Heart left ventricle (tissue), 16 donors: ENCODE data around the gene FAM120B. TPM values are rescaled to one million over a fixed set of nuclear protein-coding genes. Genes with fewer than 3 reads are reported as not detected.

Experiments used
- ATAC-seq, 4 donors: fragments of 200-7000 bp; cut with Tn5 transposase; one replicate each; pipeline ENCODE4 v1.9.1; 2020 to 2022; ENCODE audit warnings: moderate library complexity in 4 of 4, mild to moderate bottlenecking in 3 of 4, moderate number of reproducible peaks in 1 of 4
- DNase-seq, 5 donors: peaks; one replicate each; pipeline ENCODE4 v3.0.0-alpha.2; 2020
- H3K27ac ChIP-seq, 12 donors: fragments of 200-600 bp; sonication (generic) in 4 of 12; one replicate each; pipeline versions ENCODE4 v1.5.0 to v1.8.0; 2016 to 2022; ENCODE audit warnings: mild to moderate bottlenecking in 2 of 12
- H3K27me3 ChIP-seq, 9 donors: fragments of 200-600 bp; sonication (generic) in 2 of 9; one replicate each; pipeline versions ENCODE4 v1.5.1 to v1.8.0; 2016 to 2022; ENCODE audit warnings: mild to moderate bottlenecking in 3 of 9
- H3K36me3 ChIP-seq, 9 donors: fragments of 200-600 bp; sonication (generic) in 2 of 9; one replicate each; pipeline versions ENCODE4 v1.5.0 to v1.8.0; 2018 to 2022; ENCODE audit warnings: mild to moderate bottlenecking in 2 of 9
- H3K4me1 ChIP-seq, 12 donors: fragments of 200-600 bp; sonication (generic) in 4 of 12; one replicate each; pipeline versions ENCODE4 v1.5.0 to v1.8.0; 2016 to 2022; ENCODE audit warnings: mild to moderate bottlenecking in 3 of 12
- H3K4me3 ChIP-seq, 12 donors: fragments of 200-600 bp; sonication (generic) in 4 of 12; one replicate each; pipeline versions ENCODE4 v1.5.0 to v1.8.0; 2017 to 2022; ENCODE audit warnings: mild to moderate bottlenecking in 9 of 12, moderate library complexity in 4 of 12
- H3K9me3 ChIP-seq, 12 donors: fragments of 200-600 bp; sonication (generic) in 4 of 12; one replicate each; pipeline versions ENCODE4 v1.5.0 to v1.8.0; 2016 to 2022; ENCODE audit warnings: mild to moderate bottlenecking in 1 of 12
- POLR2A ChIP-seq, 2 donors: fragments of 450-650 bp; IDR thresholded peaks; one replicate each; pipeline ENCODE4 v1.6.1; 2017; ENCODE audit warnings: antibody characterized with exemption in 2 of 2, mild to moderate bottlenecking in 2 of 2, moderate library complexity in 2 of 2
- WGBS, 4 donors: extraction: QIAGEN DNeasy Blood & Tissue Kit in 2 of 4; methylation state at CpG; one replicate each; pipeline versions ENCODE4 v1.1.5 to v1.1.7; 2013 to 2018; 5-methylcytosine and 5-hydroxymethylcytosine counted together
- intact Hi-C, 10 donors: fragments of 100-400 bp; cut with DNase I; formaldehyde crosslinking; loops; one replicate each; pipeline versions ENCODE4 v1.11.1 to v1.14.2; 2022
- polyA plus RNA-seq, 2 donors: library from polyadenylated mRNA; stranded (reverse); fragments of 200-250 nt; gene quantifications; one replicate each; pipeline ENCODE4 v1.2.3, GENCODE V29; 2013
- total RNA-seq, 9 donors: library from RNA; depleted of rRNA in 2 of 9; stranded (reverse); fragments of >200 nt in 2 of 9; fragmentation: NEBNext Ultra II Directional in 3 of 9; extraction: Animal tissue kit (Norgen Biotek cat#: 25700) in 3 of 9; gene quantifications; one replicate each; pipeline versions ENCODE4 v1.1.0 to v1.2.4, GENCODE V29; 2016 to 2023
- TF ChIP-seq, protein P1 (sequence below), 12 donors: fragments of 200-600 bp; sonication (generic) in 4 of 12; IDR thresholded peaks; one replicate each; pipeline versions ENCODE4 v1.5.0 to v1.8.0; 2018 to 2022; ENCODE audit warnings: antibody characterized with exemption in 12 of 12, mild to moderate bottlenecking in 5 of 12
- donor health status: ischemic (EF 13 %, LVEDD 7.1; RV severe dilation, severe dysfunction).
- donor health status: healthy with polysubstance abuse.
- donor health status: DM: no; HTN: yes; CAD: no.
- donor health status: DM: no; HTN: no; CAD: no.
- donor health status: ischemic (EF 25% LVEDD 6.9; RV normal size, moderate dysfunction).
- donor health status: ischemic (EF 25% LVEDD 5.7; RV mildly dilated, moderate dysfunction).
- donor health status: healthy.
- donor health status: DM: yes; HTN: yes; CAD: no.
- donor health status: ischemic (EF 35%, LVEDD 5.7; RV mildly dilated, moderate dysfunction).
- donor health status: nonischemic (EF 11% LVEDD 7.7; RV severe dilation, severe dysfunction).
- donor health status: DM: yes; HTN: yes; CAD: no.
- donor health status: PGD.
- donor health status: ischemic (EF 29% LVEDD 5.4; RV normal size, mild dysfunction).
- donor health status: nonischemic (EF 23%, LVEDD 6.1; RV moderate dilation, normal function).

Gene FAM120B
- total and polyA plus RNA-seq, 11 donors, result 6.6 to 29.4 (median 18.5) TPM

DNA sequence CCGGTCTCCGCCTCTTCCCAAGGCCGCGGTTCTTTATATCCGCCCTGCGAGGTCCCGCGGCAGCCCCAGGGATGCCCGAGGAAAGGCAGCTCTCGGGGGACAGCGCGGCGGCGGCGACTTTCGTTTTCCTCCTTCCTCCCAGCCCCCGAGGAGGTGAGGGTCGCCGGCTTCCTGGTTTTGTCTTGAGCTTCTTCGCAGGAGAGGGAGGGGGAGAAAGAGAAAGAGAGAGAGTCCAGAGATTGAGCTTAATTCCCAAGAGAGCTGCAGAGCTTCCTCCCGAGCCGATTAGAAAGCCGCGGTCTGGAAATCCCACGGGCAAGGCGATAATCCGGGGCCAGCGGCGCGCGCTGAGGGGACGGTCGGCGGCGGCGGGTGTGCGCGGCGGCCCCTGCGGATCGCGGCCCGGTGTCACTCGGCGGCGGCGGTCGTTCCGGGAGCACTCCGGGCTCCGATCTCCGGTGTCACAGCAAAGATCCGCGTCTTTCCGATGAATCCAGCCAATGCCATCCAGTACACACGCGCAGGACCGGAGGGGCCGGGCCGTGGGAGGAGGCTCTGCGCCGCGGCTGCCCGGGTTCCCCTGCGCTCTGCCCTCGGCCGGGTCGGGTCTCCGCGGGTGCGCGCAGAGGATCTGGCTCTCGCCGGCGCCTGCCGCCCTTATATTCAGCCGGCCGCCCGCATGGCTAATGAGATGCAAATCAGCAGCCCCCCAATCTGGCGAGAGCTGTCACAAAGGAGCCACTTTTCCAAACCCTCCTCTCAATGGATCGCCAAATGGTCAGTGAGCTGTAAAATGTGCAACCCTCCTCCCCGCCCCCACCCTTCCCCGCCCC is 16.0 kb upstream of the FAM120B start, which contains the start of gene DLL1:
DLL1 (minus strand) TSS at position 783 of the 833 bp plus-strand sequence. CDS start 939 bp downstream, outside the sequence.
- Histone ChIP-seq H3K27ac (peak within 1 kb of the TSS; percentile 60 to 90 (median 82)), H3K9me3 (no peaks in the 10 kb centered on the region), H3K4me3 (peak within 1 kb of the TSS; percentile 57 to 95 (median 82)), H3K36me3 (peaks cover 0 to 14% (median 6%) of the 10 kb centered on the region in 9 donors), H3K27me3 (peaks cover 0 to 86% (median 18%) of the 10 kb centered on the region in 9 donors), H3K4me1 (peaks cover 15 to 80% (median 59%) of the 10 kb centered on the region in 12 donors)
- intact Hi-C loops, result loop anchor here (5.0 to 10.0 kb wide), 12 partner anchors 123 to 458 kb away; no protein-coding TSS in a partner anchor
- ATAC-seq (peak in 3 of 4 donors; percentile 24 to 65 (median 61)), DNase-seq (peak; percentile 61 to 81 (median 67))
- 0 to 1% (median 0%) methylated on average over 24 to 83 of the region's 83 CpGs for WGBS, 4 donors
- TF ChIP-seq, protein P1, sequence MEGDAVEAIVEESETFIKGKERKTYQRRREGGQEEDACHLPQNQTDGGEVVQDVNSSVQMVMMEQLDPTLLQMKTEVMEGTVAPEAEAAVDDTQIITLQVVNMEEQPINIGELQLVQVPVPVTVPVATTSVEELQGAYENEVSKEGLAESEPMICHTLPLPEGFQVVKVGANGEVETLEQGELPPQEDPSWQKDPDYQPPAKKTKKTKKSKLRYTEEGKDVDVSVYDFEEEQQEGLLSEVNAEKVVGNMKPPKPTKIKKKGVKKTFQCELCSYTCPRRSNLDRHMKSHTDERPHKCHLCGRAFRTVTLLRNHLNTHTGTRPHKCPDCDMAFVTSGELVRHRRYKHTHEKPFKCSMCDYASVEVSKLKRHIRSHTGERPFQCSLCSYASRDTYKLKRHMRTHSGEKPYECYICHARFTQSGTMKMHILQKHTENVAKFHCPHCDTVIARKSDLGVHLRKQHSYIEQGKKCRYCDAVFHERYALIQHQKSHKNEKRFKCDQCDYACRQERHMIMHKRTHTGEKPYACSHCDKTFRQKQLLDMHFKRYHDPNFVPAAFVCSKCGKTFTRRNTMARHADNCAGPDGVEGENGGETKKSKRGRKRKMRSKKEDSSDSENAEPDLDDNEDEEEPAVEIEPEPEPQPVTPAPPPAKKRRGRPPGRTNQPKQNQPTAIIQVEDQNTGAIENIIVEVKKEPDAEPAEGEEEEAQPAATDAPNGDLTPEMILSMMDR (IDR thresholded peaks at IDR 0.05), result no peak
- TF ChIP-seq POLR2A (IDR thresholded peaks at IDR 0.05), result peak in 1 of 2 donors; percentile 68

DNA sequence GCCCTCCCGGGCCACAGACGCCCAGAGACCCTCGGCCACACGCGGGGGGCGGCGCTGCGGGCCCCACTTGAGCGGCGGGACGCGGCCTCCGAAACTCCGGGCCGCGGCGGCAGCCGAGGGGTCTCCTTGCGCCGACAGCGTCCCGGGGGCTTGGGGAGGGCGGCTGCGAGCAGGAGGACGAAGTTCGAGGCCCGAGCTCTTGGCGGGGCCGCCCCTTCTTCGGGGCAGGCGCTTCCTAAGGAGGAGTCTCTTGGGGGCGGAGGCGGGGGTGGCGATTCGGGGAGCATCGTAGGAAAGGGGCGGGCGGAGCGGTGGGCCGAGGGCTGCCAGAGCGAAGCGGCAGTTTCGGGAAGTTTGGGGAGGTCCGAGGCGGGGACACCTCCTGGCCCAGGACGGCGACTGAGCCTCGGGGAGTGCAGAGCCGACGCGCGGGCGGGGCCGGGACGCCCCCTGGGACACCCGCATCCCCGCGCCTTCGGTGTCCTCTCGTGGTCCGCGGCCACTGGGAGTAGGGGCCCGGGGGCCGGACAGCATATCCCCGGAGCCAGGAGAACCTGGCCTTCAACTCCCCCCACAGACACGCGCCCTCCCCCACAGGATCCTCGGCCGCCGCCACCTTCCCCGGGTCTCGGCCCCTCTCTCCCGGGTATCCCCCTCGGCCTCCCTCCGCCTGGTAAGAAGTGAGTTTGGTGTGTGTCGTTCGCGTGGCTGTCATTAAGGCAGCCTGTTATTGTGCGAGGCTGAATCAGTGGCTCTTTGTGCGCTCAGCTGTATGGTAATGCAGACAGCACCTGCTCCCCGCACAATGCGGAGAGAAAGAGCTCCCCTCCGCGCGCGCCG is 15.1 kb upstream of the FAM120B start:
- H3K4me3 ChIP-seq, result peak overlapping the region; percentile 24 to 95 (median 82)
- DNase-seq (peak; percentile 79 to 86 (median 83)), ATAC-seq (peak; percentile 40 to 59 (median 46))
- TF ChIP-seq POLR2A (IDR thresholded peaks at IDR 0.05), result no peak
- TF ChIP-seq, protein P1 (IDR thresholded peaks at IDR 0.05), result peak in 3 of 12 donors; percentile 17 to 32 (median 28)
- H3K9me3 ChIP-seq, result no peaks in the 10 kb centered on the region
- WGBS, 4 donors, result 1 to 2% (median 1%) methylated on average over 37 to 87 of the region's 87 CpGs
- peak overlapping the region; percentile 30 to 90 (median 78) for H3K27ac ChIP-seq
- intact Hi-C loops, result loop anchor here (2.0 to 10.0 kb wide), 15 partner anchors 124 to 461 kb away; no protein-coding TSS in a partner anchor
- H3K4me1 ChIP-seq, result peaks cover 19 to 80% (median 62%) of the 10 kb centered on the region in 12 donors
- H3K27me3 ChIP-seq, result peaks cover 8 to 92% (median 25%) of the 10 kb centered on the region in 9 donors
- peaks cover 0 to 6% (median 3%) of the 10 kb centered on the region in 9 donors for H3K36me3 ChIP-seq

DNA sequence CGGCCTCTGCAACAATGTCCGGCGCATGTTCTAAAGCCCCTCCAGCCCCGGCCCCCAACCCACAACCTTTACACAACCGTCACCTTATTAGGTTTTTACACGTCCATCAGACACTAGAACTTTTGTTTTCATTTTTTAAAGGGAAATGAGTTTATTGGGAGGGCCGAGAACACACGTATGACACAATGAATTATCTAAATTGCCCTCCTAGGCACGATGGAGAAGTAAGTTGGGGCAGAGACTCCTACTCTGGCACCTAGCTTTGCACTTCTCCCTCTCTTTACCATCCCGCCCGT is 14.5 kb upstream of the FAM120B start:
- Histone ChIP-seq H3K27ac (peak overlapping the region in 10 of 12 donors; percentile 34 to 90 (median 78)), H3K4me1 (peaks cover 19 to 80% (median 60%) of the 10 kb centered on the region in 12 donors), H3K9me3 (no peaks in the 10 kb centered on the region), H3K4me3 (peak overlapping the region in 10 of 12 donors; percentile 57 to 95 (median 82)), H3K36me3 (peaks cover 0 to 6% (median 3%) of the 10 kb centered on the region in 9 donors), H3K27me3 (peaks cover 9 to 94% (median 30%) of the 10 kb centered on the region in 9 donors)
- ATAC-seq (no peak), DNase-seq (no peak)
- intact Hi-C loops, result loop anchor here (2.0 to 10.0 kb wide), 15 partner anchors 125 to 461 kb away; no protein-coding TSS in a partner anchor
- TF ChIP-seq POLR2A (IDR thresholded peaks at IDR 0.05), result no peak
- TF ChIP-seq, protein P1 (IDR thresholded peaks at IDR 0.05), result peak in 2 of 12 donors; percentile 39 to 45
- 7 to 8% (median 8%) methylated on average over 11 of the region's 11 CpGs for WGBS, 4 donors
